Endothelial cell of umbilical vein (primary cell): ENCODE measurements around the gene B2M.

Experiments used
- FOS ChIP-seq: IDR thresholded peaks from 2 replicates; pipeline ENCODE4 v1.6.1; 2011; ENCODE audit warnings: mild to moderate bottlenecking, low read length, moderate library complexity, borderline replicate concordance; ENCODE audit not compliant: insufficient read depth
- POLR2A ChIP-seq: IDR thresholded peaks from 2 replicates; pipeline ENCODE4 v1.6.1; 2012; ENCODE audit warnings: low read depth, mild to moderate bottlenecking, control low read depth, low read length
- POLR2AphosphoS5 ChIP-seq: IDR thresholded peaks from 2 replicates; pipeline ENCODE4 v1.6.1; 2012; ENCODE audit warnings: low read depth, mild to moderate bottlenecking, control low read depth, low read length, moderate library complexity; ENCODE audit not compliant: insufficient read depth
- TF ChIP-seq, protein P1 (sequence below), 2 donors: IDR thresholded peaks; 1 replicate in 1 of 2; 2 replicates in 1 of 2; pipeline ENCODE4 v1.5.1; 2011; ENCODE audit warnings: low read length in 2 of 2, mild to moderate bottlenecking in 2 of 2, moderate library complexity in 2 of 2, control low read depth in 1 of 2, inconsistent platforms in 1 of 2, low read depth in 1 of 2; ENCODE audit not compliant: insufficient read depth in 1 of 2; ENCODE audit errors: extremely low read depth in 1 of 2
- TF ChIP-seq, protein P2 (sequence below): IDR thresholded peaks from 2 replicates; pipeline ENCODE4 v1.6.1; 2011; ENCODE audit not compliant: insufficient read depth, insufficient read length

DNA sequence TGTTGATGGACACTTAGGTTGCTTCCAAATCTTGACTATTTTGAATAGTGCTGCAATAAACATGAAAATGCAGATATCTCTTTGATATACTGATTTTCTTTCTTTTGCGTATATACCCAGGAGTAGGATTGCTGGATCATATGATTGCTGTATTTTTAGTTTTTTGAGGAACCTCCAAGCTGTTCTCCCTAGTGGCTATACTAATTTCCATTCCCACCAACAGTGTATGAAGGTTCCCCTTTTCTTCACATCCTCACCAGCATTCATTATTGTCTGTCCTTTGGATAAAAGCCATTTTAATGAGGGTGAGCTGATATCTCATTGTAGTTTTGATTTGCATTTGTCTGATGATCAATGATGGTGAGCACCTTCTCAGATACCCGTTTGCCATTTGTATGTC lies 12.7 kb upstream of the B2M start:
- TF ChIP-seq, protein P1, sequence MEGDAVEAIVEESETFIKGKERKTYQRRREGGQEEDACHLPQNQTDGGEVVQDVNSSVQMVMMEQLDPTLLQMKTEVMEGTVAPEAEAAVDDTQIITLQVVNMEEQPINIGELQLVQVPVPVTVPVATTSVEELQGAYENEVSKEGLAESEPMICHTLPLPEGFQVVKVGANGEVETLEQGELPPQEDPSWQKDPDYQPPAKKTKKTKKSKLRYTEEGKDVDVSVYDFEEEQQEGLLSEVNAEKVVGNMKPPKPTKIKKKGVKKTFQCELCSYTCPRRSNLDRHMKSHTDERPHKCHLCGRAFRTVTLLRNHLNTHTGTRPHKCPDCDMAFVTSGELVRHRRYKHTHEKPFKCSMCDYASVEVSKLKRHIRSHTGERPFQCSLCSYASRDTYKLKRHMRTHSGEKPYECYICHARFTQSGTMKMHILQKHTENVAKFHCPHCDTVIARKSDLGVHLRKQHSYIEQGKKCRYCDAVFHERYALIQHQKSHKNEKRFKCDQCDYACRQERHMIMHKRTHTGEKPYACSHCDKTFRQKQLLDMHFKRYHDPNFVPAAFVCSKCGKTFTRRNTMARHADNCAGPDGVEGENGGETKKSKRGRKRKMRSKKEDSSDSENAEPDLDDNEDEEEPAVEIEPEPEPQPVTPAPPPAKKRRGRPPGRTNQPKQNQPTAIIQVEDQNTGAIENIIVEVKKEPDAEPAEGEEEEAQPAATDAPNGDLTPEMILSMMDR (IDR thresholded peaks at IDR 0.05; ENCODE audit: extremely low read depth in 1 of 2, insufficient read depth in 1 of 2, low read depth in 1 of 2, low read length in 2 of 2), result no peak
- TF ChIP-seq POLR2A (no peak), POLR2AphosphoS5 (no peak), FOS (no peak)
- TF ChIP-seq, protein P2, sequence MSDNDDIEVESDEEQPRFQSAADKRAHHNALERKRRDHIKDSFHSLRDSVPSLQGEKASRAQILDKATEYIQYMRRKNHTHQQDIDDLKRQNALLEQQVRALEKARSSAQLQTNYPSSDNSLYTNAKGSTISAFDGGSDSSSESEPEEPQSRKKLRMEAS, result no peak
